22Rv1 (cell line): ENCODE data around the gene SLC23A2.

Experiments
- ZFX ChIP-seq: fragments of 450-650 bp; IDR thresholded peaks from 2 replicates; pipeline ENCODE4 v1.6.1; 2017; ENCODE audit warnings: antibody characterized with exemption, borderline replicate concordance
- TF ChIP-seq, protein P1 (sequence below): fragments of 450-650 bp; IDR thresholded peaks from 2 replicates; pipeline ENCODE4 v1.5.1; 2017; ENCODE audit warnings: mild to moderate bottlenecking

DNA sequence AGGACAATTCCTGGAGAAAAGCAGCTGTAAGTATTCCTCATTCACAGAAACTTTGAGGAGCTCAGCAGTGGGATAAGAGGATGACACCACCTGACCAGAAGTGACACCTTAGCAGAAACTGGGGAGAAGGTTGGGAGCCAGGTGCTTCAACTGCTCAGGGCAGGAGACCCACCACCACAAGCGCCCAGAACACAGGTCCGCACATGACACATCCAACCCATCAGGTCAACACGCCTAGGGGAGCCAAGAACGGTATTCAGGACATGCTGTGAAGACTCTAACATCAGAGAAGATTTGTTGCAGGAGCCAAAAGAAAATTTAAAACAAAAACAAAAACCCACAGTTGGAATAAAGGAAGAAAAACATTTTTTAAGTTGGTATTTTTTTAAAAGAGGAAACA, 50.5 kb downstream of the SLC23A2 start:
- TF ChIP-seq, protein P1, sequence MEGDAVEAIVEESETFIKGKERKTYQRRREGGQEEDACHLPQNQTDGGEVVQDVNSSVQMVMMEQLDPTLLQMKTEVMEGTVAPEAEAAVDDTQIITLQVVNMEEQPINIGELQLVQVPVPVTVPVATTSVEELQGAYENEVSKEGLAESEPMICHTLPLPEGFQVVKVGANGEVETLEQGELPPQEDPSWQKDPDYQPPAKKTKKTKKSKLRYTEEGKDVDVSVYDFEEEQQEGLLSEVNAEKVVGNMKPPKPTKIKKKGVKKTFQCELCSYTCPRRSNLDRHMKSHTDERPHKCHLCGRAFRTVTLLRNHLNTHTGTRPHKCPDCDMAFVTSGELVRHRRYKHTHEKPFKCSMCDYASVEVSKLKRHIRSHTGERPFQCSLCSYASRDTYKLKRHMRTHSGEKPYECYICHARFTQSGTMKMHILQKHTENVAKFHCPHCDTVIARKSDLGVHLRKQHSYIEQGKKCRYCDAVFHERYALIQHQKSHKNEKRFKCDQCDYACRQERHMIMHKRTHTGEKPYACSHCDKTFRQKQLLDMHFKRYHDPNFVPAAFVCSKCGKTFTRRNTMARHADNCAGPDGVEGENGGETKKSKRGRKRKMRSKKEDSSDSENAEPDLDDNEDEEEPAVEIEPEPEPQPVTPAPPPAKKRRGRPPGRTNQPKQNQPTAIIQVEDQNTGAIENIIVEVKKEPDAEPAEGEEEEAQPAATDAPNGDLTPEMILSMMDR, result no peak
- TF ChIP-seq ZFX, result no peak
